ENCODE data around the gene WIPF1.
"Not testable (repeated sequence)": the region's sequence is repeated elsewhere in the genome, so short reads cannot be mapped to it uniquely, and the experiment has no call there.

WIPF1 gene

GRCh38 chr2:174570318-174570958, 27.2 kb downstream of the WIPF1 start:
- no peak for DNase-seq

- no peak for DNase-seq
These were observed 27.9 kb downstream of the WIPF1 start for GRCh38 chr2:174569678-174570077.

- no peak for DNase-seq
These were observed 29.2 kb downstream of the WIPF1 start for GRCh38 chr2:174568425-174568824.

- no peak for DNase-seq
These were observed 30.7 kb downstream of the WIPF1 start for GRCh38 chr2:174566871-174567270.

- no peak for DNase-seq
These were observed 33.9 kb downstream of the WIPF1 start for GRCh38 chr2:174563530-174564282.

DNA sequence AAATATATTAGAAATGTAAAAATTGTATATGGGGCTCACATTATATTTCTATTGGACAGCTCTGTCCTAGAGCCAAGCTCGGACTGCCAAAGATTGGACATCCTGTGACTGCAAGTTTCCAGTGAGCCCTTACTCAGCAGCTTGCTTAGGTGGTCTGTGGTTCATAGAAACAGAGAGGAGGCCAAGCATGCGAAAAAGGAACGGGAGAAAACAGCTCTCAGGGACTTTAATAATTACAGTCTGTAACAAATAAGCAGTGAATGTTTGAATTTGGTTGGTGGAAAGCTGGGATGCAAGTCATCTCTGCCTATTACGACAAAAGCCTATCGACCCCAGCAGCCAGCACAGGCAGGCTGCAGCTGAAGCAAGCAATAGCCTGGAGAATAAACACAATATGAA, 35.6 kb downstream of the WIPF1 start:
- no peak for DNase-seq

- no peak for DNase-seq
These were observed 36.2 kb downstream of the WIPF1 start for GRCh38 chr2:174561283-174561971.

GRCh38 chr2:174560737-174561136, 36.9 kb downstream of the WIPF1 start:
- DNase-seq = no peak

DNA sequence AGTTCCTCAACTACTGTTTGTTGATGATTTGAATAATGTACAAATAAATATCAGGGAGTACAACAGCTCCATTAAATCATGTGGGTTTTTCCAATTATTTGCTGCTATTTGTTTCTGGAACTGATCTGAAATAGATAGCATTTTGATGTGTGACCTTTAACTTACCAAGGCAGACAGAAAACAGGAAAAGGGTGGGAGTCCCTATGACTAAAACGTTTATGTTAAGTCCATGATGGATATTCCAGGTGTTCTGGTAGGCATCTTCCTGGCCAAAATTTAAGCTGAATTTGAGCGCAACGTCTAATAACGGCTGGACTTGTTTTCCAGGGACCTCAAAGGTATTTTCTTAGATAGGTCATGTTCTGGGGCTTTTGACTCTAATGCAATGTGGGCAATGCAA, 41.6 kb downstream of the WIPF1 start:
- DNase-seq = no peak

GRCh38 chr2:174554529-174555150, 43.0 kb downstream of the WIPF1 start:
- no peak for DNase-seq

DNA sequence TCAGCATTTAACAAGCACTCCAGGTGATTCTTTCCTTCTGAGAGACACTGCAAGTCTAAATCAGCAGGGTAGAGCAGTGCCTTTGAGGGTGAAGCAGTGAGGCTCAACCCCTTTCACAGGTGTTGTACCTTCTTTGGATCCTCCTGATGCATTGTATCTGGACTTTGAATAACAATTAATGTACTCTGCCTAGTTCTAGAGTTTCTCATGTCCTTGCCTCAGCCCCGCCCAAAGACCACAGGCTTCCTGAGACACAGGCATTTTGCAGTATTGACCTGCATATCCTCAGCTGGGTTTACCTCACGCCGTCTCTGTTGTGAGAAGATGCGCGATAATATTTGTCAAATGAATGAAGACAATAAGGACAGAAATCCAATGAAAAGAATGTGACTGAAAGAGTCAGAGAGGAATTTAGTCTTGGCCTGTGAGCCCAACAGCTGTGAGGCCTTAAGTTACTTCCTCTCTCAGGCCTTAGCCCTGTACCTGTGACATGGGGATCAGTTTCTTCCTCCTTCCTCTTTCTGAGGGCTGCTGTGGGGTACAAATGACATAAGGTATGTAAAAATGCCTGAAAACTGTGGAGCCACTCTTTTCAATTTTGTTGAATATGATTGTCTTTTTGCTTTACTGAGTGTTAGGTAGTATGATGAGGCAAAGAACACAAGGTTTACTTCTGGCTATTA, 43.7 kb downstream of the WIPF1 start:
- no peak for DNase-seq

DNA sequence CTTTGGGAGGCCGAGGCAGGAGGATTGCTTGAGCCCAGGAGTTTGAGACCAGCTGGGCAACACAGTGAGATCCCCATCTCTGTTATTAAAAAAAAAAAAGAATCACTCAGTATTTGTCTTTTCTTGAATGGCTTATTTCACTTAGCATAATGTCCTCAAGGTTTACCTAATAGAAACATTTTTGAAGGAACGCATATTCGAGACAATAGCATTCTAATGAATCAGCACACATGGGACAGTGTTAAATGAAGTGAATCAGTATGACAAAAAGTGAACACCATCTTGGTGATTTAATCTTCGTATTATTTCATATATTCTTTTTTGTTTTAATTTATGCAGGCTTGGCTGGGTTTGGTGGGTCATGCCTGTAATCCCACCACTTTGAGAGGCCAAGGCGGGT, 44.7 kb downstream of the WIPF1 start:
- DNase-seq = no peak

DNA sequence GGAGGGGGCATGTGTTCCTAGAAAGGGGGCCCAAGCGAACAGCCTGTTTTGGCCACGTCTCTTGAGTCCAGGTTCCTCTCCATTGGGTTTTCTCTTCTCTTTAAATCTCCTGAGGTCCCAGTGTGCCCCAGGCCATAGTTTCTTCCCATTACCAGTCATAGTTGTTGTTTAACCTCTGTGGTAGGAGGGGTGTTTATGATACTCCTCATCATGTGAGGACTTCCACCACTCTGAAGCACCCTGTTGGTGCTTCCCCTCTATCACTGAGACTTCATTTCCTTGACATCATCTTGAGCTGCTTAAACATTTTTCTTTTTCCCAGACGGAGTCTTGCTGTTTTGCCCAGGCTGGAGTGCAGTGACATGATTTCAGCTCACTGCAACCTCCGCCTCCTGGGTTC, 45.9 kb downstream of the WIPF1 start:
- no peak for DNase-seq

DNA sequence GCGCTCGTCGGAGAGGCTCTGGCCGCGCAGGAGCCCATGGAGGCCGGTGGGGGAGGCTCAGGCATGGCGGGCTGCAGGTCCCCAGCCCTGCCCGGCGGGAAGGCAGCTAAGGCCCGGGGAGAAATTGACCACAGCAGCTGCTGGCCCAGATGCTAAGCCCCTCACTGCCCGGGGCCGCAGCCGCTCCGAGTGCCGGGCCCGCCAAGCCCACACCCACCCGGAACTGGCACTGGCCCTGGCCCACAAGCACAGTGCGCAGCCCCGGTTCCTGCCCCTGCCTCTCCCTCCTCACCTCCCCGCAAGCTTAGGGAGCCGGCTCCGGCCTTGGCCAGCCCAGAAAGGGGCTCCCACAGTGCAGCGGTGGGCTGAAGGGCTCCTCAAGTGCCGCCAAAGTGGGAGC, 49.0 kb downstream of the WIPF1 start:
- not testable (repeated sequence) for DNase-seq

DNA sequence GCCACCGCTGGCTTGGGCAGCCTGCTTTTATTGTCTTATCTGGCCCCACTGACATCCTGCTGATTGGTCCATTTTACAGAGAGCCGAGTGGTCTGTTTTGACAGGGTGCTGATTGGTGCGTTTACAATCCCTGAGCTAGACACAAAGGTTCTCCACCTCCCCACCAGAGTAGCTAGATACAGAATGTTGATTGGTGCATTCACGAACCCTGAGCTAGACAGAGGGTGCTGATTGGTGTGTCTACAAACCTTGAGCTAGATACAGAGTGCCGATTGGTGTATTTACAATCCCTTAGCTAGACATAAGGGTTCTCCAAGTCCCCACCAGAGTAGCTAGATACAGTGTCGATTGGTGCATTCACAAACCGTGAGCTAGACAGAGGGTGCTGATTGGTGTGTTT, 49.6 kb downstream of the WIPF1 start:
- not testable (repeated sequence) for DNase-seq

GRCh38 chr2:174546519-174547506, 50.8 kb downstream of the WIPF1 start:
- peak; percentile 48 to 55 for DNase-seq

DNA sequence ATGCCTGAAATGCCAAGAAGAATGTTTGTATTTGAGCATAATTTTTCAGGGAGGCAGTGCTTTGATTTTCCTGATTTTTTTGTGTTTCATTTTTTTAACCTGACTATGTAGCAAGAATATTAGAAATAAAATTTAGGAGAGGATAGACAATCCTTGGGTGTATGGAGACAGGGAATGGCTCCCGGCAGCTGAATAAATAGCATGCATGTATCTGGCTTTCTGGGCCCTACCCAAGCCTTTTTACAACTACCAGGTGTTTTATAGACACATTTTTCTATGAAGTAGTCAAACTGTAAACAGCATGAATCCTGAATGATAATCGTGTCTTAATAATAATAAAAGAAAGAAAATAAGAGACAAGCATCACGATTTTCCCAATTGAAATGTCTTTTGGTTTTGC, 52.4 kb downstream of the WIPF1 start:
- no peak for DNase-seq

- DNase-seq = no peak
These were observed 52.8 kb downstream of the WIPF1 start for GRCh38 chr2:174544802-174545201.

DNA sequence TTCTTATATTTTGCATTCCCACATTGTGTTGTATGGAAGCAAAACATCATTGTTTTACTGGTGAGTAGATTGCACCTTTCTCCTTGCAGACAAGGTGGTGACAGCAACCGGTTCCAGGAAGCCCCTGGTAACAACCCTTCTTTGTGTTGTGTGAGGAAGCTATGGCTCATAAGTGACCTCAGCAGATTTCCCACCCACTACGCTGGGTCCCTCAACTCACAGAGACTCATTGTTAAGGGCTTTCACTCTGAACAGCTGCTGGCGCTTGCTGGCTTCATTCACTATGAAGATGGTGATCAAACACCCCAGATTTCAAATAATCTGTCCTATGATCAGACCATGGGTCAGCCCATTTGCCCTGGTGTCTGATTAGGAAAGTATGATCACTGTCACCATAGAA, 53.4 kb downstream of the WIPF1 start:
- no peak for DNase-seq

DNA sequence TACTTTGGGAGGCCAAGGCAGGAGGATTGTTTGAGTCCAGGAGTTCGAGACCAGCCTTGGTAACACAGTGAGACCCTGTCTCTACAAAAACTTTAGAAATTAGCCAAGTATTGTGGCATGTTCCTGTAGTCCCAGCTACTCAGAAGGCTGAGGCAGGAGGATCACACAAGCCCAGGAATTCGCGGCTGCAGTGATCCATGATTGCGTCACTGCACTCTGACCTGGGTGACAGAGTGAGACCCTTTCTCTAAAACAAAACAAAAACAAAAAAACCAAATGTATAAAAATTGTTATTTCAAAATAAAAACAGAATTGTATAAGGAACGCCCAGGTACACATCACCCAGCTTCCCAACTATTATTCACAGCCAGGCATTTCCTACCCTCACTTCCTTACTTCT, 56.7 kb downstream of the WIPF1 start:
- no peak for DNase-seq

All from activated CD4-positive, alpha-beta T cell treated with anti-CD3 and anti-CD28 coated beads, Interleukin-2, amount 50 U/mL, for 48 hours (primary cell).